DND-41 (cell line): ENCODE data around the gene EDAR.

Source experiments
- CTCF ChIP-seq: IDR thresholded peaks from 2 replicates; pipeline ENCODE4 v1.5.1; 2012; ENCODE audit warnings: borderline replicate concordance, low read length, moderate library complexity, mild to moderate bottlenecking; ENCODE audit not compliant: poor library complexity, severe bottlenecking; ENCODE audit errors: extremely low read depth
- EZH2 ChIP-seq: IDR thresholded peaks from 3 replicates; pipeline ENCODE4 v1.6.1; 2012; ENCODE audit warnings: borderline replicate concordance, low read depth, mild to moderate bottlenecking, moderate library complexity, low read length, inconsistent platforms; ENCODE audit not compliant: severe bottlenecking

- TF ChIP-seq CTCF (no peak), EZH2 (no peak)
These were observed 20.4 kb downstream of the EDAR start for GRCh38 chr2:108968619-108969018.
